OCI-LY7 (cell line): ENCODE data around the gene DIAPH3. TPM values are rescaled to one million over a fixed set of nuclear protein-coding genes. Genes with fewer than 3 reads are reported as not detected.

Source experiments
- BruUV-seq: library from RNA; stranded (reverse); fragments of 400-500 nt; replicated peaks from 2 replicates; lab custom pipeline; 2021; lab: Mats Ljungman, UMichigan
- CTCF ChIA-PET: fragments of 300-600 bp; sonication (Branson Sonifier 250); formaldehyde crosslinking; loops from one replicate; lab custom pipeline; 2022; ENCODE audit warnings: antibody characterized with exemption; ENCODE audit not compliant: unreplicated experiment; lab: Charles Lee
- POLR2A ChIA-PET: fragments of 300-600 bp; sonication (Branson Sonifier 250); formaldehyde crosslinking; loops from one replicate; lab custom pipeline; 2022; ENCODE audit warnings: antibody characterized with exemption; lab: Charles Lee
- DNase-seq: peaks from one replicate; pipeline ENCODE4 v3.0.0-alpha.2; 2015; ENCODE audit warnings: low spot score
- H2AFZ ChIP-seq: fragments of 200-600 bp; sonication (generic), shearing (Covaris generic); 2 replicates; pipeline ENCODE4 v1.6.1; 2014; ENCODE audit warnings: mild to moderate bottlenecking, antibody characterized with exemption, low read length, moderate library complexity
- H3K27ac ChIP-seq: fragments of 200-600 bp; sonication (generic); 2 replicates; pipeline ENCODE4 v1.5.1; 2014; ENCODE audit warnings: mixed run types, low read depth, mild to moderate bottlenecking, moderate library complexity, low read length, inconsistent platforms; ENCODE audit not compliant: poor library complexity, severe bottlenecking
- H3K36me3 ChIP-seq: fragments of 200-600 bp; sonication (generic); 2 replicates; pipeline ENCODE4 v1.6.1; 2014; ENCODE audit warnings: mild to moderate bottlenecking, antibody characterized with exemption, low read length, moderate library complexity, mixed read lengths; ENCODE audit not compliant: insufficient read depth
- H3K4me1 ChIP-seq: fragments of 200-600 bp; sonication (generic); 2 replicates; pipeline ENCODE4 v1.5.1; 2014; ENCODE audit warnings: mild to moderate bottlenecking, low read length; ENCODE audit not compliant: insufficient read depth, poor library complexity, severe bottlenecking
- H3K4me2 ChIP-seq: fragments of 200-600 bp; sonication (generic); 2 replicates; pipeline ENCODE4 v1.6.1; 2014; ENCODE audit warnings: mild to moderate bottlenecking, low read length
- H3K4me3 ChIP-seq: fragments of 200-600 bp; sonication (generic); 2 replicates; pipeline ENCODE4 v1.5.1; 2014; ENCODE audit warnings: mild to moderate bottlenecking, low read depth, low read length; ENCODE audit not compliant: poor library complexity, severe bottlenecking
- H3K79me2 ChIP-seq: fragments of 200-600 bp; sonication (generic); 2 replicates; pipeline ENCODE4 v1.6.1; 2016; ENCODE audit warnings: low read depth, mild to moderate bottlenecking, low read length, moderate library complexity, mixed read lengths; ENCODE audit not compliant: insufficient read depth
- H3K9me2 ChIP-seq: fragments of 200-600 bp; sonication (generic); 2 replicates; pipeline ENCODE4 v1.6.1; 2016; ENCODE audit warnings: mild to moderate bottlenecking, low read length, mixed read lengths; ENCODE audit not compliant: insufficient read depth
- H3K9me3 ChIP-seq: fragments of 200-600 bp; sonication (generic); 2 replicates; pipeline ENCODE4 v1.6.1; 2014; ENCODE audit warnings: mild to moderate bottlenecking, mixed run types, low read length, mixed read lengths
- H4K20me1 ChIP-seq: fragments of 200-600 bp; sonication (generic); 2 replicates; pipeline ENCODE4 v1.6.1; 2014; ENCODE audit warnings: mild to moderate bottlenecking, antibody characterized with exemption, low read length, moderate library complexity, mixed read lengths; ENCODE audit not compliant: insufficient read depth
- EZH2phosphoT487 ChIP-seq: fragments of 200-600 bp; sonication (generic); IDR thresholded peaks from 2 replicates; pipeline ENCODE4 v1.6.1; 2018; ENCODE audit warnings: low read depth, borderline replicate concordance, mild to moderate bottlenecking, mixed run types, antibody characterized with exemption, low read length, moderate library complexity, mixed read lengths
- intact Hi-C: fragments of 100-400 bp; cut with micrococcal nuclease; formaldehyde crosslinking; loops from one replicate; pipeline ENCODE4 v1.10.0; 2022; ENCODE audit not compliant: unreplicated experiment
- total RNA-seq, 2 experiments: library from RNA; depleted of rRNA in 1 of 2; stranded (reverse); fragments of >200 nt in 1 of 2; shearing (Covaris generic) in 1 of 2; gene quantifications; 2 replicates each; pipeline ENCODE4 v1.2.3, GENCODE V29; 2014 to 2022
- TF ChIP-seq, protein P1 (sequence below): fragments of 200-600 bp; sonication (generic); conservative IDR thresholded peaks from 2 replicates; pipeline ENCODE4 v1.5.1; 2014; ENCODE audit warnings: mild to moderate bottlenecking, antibody characterized with exemption, low read length, moderate library complexity, mixed read lengths

The DIAPH3 gene
- total RNA-seq, 2 experiments from 2014 or later: 33.5 to 37.2 TPM

DNA sequence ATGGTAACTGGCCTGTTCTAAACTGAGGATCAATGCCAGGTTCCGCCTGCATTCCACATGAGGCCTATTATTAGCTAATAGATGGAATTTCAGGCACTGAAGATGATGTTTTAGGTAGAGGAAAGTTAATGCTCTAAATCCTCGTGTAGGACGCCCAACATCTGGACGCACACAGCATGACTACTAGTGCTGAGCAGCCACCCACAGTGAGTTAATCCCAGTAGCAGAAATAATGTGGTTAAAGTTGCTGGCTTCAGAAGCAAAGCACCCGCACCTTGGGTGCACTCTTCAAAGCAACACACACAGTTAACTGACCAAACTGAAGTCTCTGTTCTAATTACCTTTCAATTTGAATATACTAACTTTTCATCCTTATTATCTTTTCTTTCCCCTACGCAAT, 150.6 kb downstream of the DIAPH3 start:
- TF ChIP-seq EZH2phosphoT487: no peak
- TF ChIP-seq, protein P1, sequence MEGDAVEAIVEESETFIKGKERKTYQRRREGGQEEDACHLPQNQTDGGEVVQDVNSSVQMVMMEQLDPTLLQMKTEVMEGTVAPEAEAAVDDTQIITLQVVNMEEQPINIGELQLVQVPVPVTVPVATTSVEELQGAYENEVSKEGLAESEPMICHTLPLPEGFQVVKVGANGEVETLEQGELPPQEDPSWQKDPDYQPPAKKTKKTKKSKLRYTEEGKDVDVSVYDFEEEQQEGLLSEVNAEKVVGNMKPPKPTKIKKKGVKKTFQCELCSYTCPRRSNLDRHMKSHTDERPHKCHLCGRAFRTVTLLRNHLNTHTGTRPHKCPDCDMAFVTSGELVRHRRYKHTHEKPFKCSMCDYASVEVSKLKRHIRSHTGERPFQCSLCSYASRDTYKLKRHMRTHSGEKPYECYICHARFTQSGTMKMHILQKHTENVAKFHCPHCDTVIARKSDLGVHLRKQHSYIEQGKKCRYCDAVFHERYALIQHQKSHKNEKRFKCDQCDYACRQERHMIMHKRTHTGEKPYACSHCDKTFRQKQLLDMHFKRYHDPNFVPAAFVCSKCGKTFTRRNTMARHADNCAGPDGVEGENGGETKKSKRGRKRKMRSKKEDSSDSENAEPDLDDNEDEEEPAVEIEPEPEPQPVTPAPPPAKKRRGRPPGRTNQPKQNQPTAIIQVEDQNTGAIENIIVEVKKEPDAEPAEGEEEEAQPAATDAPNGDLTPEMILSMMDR: no peak
- Histone ChIP-seq H3K4me3 (no peak overlapping the region), H3K36me3 (peaks cover 15% of the 10 kb centered on the region; the same call in 1 of the 2 replicates), H3K79me2 (0 out of 2 replicates have a peak, but pooled peaks cover 2% of the 10 kb centered on the region), H4K20me1 (no peaks in the 10 kb centered on the region), H3K9me3 (no peaks in the 10 kb centered on the region), H3K4me1 (no peaks in the 10 kb centered on the region), H2AFZ (no peak overlapping the region), H3K4me2 (no peak overlapping the region), H3K9me2 (no peaks in the 10 kb centered on the region), H3K27ac (no peak overlapping the region)
- CTCF ChIA-PET: no interaction called here
- POLR2A ChIA-PET: no interaction called here
- intact Hi-C loops: no loop called here
- DNase-seq: no peak
- no TSS peak for BruUV-seq

DNA sequence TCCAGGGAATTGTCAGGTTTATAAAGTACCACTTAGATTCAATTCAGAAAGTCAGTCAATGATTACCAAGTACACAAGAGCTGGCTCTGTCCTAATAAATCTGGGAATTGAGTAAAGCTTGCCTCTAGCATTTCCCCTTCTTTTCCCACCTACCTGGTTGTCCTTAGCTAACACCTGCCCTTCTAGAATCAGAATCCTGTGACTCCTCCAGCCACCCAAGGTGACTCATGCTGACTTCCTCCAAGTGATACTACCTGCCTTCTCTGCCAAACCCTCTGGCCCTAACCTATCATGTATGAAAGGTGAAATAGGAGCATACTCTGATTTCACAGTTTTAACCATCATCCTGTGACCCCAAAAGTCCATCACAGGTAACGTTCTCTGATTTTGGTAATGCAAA, 151.2 kb downstream of the DIAPH3 start:
- no peak overlapping the region for H3K27ac ChIP-seq
- H3K79me2 ChIP-seq: no peaks in the 10 kb centered on the region
- no TSS peak for BruUV-seq
- H3K4me2 ChIP-seq: no peak overlapping the region
- intact Hi-C loops: no loop called here
- ChIA-PET CTCF (no interaction called here), POLR2A (no interaction called here)
- no peak for TF ChIP-seq EZH2phosphoT487
- TF ChIP-seq, protein P1: no peak
- H3K36me3 ChIP-seq: peaks cover 19% of the 10 kb centered on the region
- H2AFZ ChIP-seq: no peak overlapping the region
- H3K9me2 ChIP-seq: no peaks in the 10 kb centered on the region
- no peak for DNase-seq
- no peak overlapping the region for H3K4me3 ChIP-seq
- H3K9me3 ChIP-seq: no peaks in the 10 kb centered on the region
- no peaks in the 10 kb centered on the region for H4K20me1 ChIP-seq
- H3K4me1 ChIP-seq: no peaks in the 10 kb centered on the region

DNA sequence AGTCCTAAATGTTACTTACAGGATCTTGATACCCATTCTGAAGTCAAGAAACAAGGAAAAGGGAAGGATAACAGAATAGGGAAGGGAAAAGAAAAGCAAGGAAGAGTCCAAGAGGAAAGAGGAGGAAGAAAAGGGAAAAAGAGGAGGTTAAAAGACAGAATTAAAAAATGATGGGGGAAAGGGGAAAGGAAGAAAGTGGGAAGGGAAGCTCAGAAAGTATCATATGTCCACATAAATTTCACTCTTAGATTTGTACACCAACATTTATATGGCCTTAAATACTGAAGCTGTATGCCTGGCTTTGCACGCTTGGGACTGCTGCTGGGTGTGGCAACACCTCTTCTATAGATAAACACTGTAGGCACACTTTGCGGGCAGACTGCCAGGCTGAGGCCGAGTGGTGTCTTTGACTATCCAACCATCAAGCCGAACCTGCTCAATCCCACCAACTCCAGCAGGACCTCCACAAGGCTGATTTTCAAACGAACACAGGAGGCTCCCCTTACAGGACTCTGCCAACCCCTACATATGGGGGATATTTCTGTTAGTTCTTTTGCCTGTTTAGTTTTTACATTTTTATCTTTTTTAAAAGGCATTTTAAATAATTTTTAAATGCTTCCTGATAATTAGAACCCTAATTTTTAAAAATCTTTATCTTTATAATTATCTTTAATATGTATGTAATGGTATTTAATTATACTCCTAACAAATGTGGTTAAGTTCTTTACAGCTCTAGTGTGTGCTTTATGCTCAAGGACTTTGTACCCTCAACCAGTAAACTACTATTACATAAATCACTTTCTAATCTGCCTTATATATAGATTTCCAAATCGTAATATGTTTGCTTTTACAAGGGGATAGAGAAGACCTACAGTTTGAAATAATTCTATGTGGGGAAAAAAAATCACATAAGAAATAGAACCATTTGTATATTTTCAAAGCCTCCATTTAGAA, 154.2 kb downstream of the DIAPH3 start:
- Histone ChIP-seq H3K4me2 (no peak overlapping the region), H3K4me3 (no peak overlapping the region), H4K20me1 (no peaks in the 10 kb centered on the region), H3K9me2 (no peaks in the 10 kb centered on the region), H2AFZ (no peak overlapping the region), H3K79me2 (no peaks in the 10 kb centered on the region), H3K9me3 (no peaks in the 10 kb centered on the region), H3K27ac (no peak overlapping the region), H3K36me3 (peaks cover 19% of the 10 kb centered on the region), H3K4me1 (no peaks in the 10 kb centered on the region)
- no peak for DNase-seq
- no TSS peak for BruUV-seq
- POLR2A ChIA-PET: interaction anchor here (0.5 to 1.2 kb wide), 3 partner anchors 12 to 1105 kb away, joined by 3 read pairs; no protein-coding TSS in a partner anchor
- intact Hi-C loops: no loop called here
- no peak for TF ChIP-seq EZH2phosphoT487
- TF ChIP-seq, protein P1: no peak
- CTCF ChIA-PET: no interaction called here
